Esophagus muscularis mucosa (tissue), 4 donors: ENCODE results near the gene PPP4R2. TPM values are rescaled to one million over a fixed set of nuclear protein-coding genes. Genes with fewer than 3 reads are reported as not detected.

Experiments
- DNase-seq: peaks from one replicate; pipeline ENCODE4 v3.0.0-alpha.2; 2017; ENCODE audit errors: extremely low spot score
- H3K27ac ChIP-seq, 4 donors: fragments of 200-600 bp; sonication (generic); replicated peaks in 1 of 4; 1 replicate in 3 of 4; 2 replicates in 1 of 4; pipeline ENCODE4 v1.5.1; 2016 to 2019; ENCODE audit warnings: mild to moderate bottlenecking in 1 of 4
- H3K27me3 ChIP-seq, 4 donors: fragments of 200-600 bp; sonication (generic); one replicate each; pipeline versions ENCODE4 v1.5.1 to v1.6.0; 2016 to 2019
- H3K36me3 ChIP-seq, 4 donors: fragments of 200-600 bp; sonication (generic); one replicate each; pipeline ENCODE4 v1.5.1; 2016 to 2019
- H3K4me1 ChIP-seq, 4 donors: fragments of 200-600 bp; sonication (generic); one replicate each; pipeline ENCODE4 v1.5.1; 2016 to 2019
- H3K4me3 ChIP-seq, 4 donors: fragments of 200-600 bp; sonication (generic); 1 replicate in 2 of 4; 2 replicates in 2 of 4; pipeline ENCODE4 v1.5.1; 2016 to 2019; ENCODE audit warnings: mild to moderate bottlenecking in 4 of 4, moderate library complexity in 1 of 4
- H3K9me3 ChIP-seq, 4 donors: fragments of 200-600 bp; sonication (generic); 1 replicate in 3 of 4; 2 replicates in 1 of 4; pipeline ENCODE4 v1.5.1; 2016 to 2019
- CTCF ChIP-seq, 3 experiments: fragments of 200-600 bp in 2 of 3; fragments of 450-650 bp in 1 of 3; sonication (generic) in 2 of 3; IDR thresholded peaks; one replicate each; pipeline ENCODE4 v1.5.1; 2017 to 2019; ENCODE audit warnings: antibody characterized with exemption in 3 of 3, mild to moderate bottlenecking in 2 of 3, moderate library complexity in 1 of 3
- EP300 ChIP-seq: sonication (generic); formaldehyde crosslinking; IDR thresholded peaks from one replicate; pipeline ENCODE4 v1.6.1; 2017; ENCODE audit warnings: antibody characterized with exemption
- POLR2A ChIP-seq: fragments of 450-650 bp; IDR thresholded peaks from one replicate; pipeline ENCODE4 v1.6.1; 2017; ENCODE audit warnings: antibody characterized with exemption, moderate library complexity, mild to moderate bottlenecking, low read depth
- POLR2AphosphoS5 ChIP-seq, 2 donors: sonication (generic); formaldehyde crosslinking; IDR thresholded peaks; one replicate each; pipeline ENCODE4 v1.6.1; 2017; ENCODE audit warnings: antibody characterized with exemption in 2 of 2
- WGBS: methylation state at CpG from one replicate; pipeline ENCODE4 v1.1.5; 2018; 5-methylcytosine and 5-hydroxymethylcytosine counted together
- intact Hi-C: fragments of 100-400 bp; cut with DNase I; formaldehyde crosslinking; loops from one replicate; pipeline ENCODE4 v1.15.1; 2023
- total RNA-seq, 4 donors: library from RNA; depleted of rRNA; stranded (reverse); fragments of >200 nt; gene quantifications; one replicate each; pipeline versions ENCODE4 v1.1.0 to v1.2.1, GENCODE V29; 2016

Gene PPP4R2
- total RNA-seq, 4 donors from 2014 or later, result 24.6 to 60.6 (median 33.9) TPM

- Histone ChIP-seq H3K27ac (no peak overlapping the region), H3K27me3 (no peaks in the 10 kb centered on the region), H3K4me1 (peaks cover 35 to 77% (median 72%) of the 10 kb centered on the region in 4 donors), H3K9me3 (no peaks in the 10 kb centered on the region), H3K36me3 (no peaks in the 10 kb centered on the region), H3K4me3 (no peak overlapping the region)
- TF ChIP-seq POLR2A, result no peak
- WGBS, result 90% methylated on average over 6 of the region's 6 CpGs
- no peak for DNase-seq
- intact Hi-C loops, result no loop called here
Observed at GRCh38 chr3:73026111-73026759, 29.6 kb downstream of the PPP4R2 start.

DNA sequence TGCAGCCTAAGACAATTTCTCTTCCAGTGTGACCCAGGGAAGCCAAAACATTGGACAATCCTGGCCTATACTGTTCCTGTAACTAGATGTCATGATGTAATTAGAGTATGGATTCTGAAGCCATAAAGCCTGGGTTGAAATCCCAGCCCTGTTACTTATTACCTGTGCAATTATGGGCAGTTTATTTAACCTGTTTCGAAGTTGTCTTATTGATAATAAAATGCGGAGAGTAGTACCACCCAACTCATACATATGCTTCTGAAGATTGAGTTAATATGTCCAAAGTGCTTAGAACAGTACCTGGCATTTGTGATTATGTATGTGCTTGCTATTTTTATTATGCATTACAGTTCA is 30.1 kb downstream of the PPP4R2 start:
- no peaks in the 10 kb centered on the region for H3K9me3 ChIP-seq
- no peaks in the 10 kb centered on the region for H3K36me3 ChIP-seq
- TF ChIP-seq EP300 (no peak), POLR2AphosphoS5 (IDR thresholded peaks at IDR 0.05) (no peak)
- 54% methylated on average over 2 of the region's 2 CpGs for WGBS
- no peak overlapping the region for H3K27ac ChIP-seq
- intact Hi-C loops, result no loop called here
- H3K4me1 ChIP-seq, result peaks cover 35 to 76% (median 72%) of the 10 kb centered on the region in 4 donors
- no peaks in the 10 kb centered on the region for H3K27me3 ChIP-seq
- no peak overlapping the region for H3K4me3 ChIP-seq
- no peak for DNase-seq

- TF ChIP-seq POLR2A, result no peak
- TF ChIP-seq POLR2AphosphoS5 (IDR thresholded peaks at IDR 0.05), result no peak
- TF ChIP-seq CTCF (IDR thresholded peaks at IDR 0.05), result no peak
Observed at GRCh38 chr3:73028803-73029202, 32.2 kb downstream of the PPP4R2 start.

GRCh38 chr3:73029321-73029796 is 32.7 kb downstream of the PPP4R2 start:
- H3K9me3 ChIP-seq, result no peaks in the 10 kb centered on the region
- no peaks in the 10 kb centered on the region for H3K36me3 ChIP-seq
- WGBS, result 38% methylated on average over 1 of the region's 1 CpG
- H3K27me3 ChIP-seq, result no peaks in the 10 kb centered on the region
- H3K4me1 ChIP-seq, result peaks cover 27 to 72% (median 61%) of the 10 kb centered on the region in 4 donors
- intact Hi-C loops, result no loop called here
- no peak overlapping the region for H3K4me3 ChIP-seq
- DNase-seq, result no peak
- peak overlapping the region in 2 of 4 donors; percentile 2 to 19 for H3K27ac ChIP-seq
- TF ChIP-seq EP300, result no peak
- TF ChIP-seq CTCF (IDR thresholded peaks at IDR 0.05), result no peak
- no peak for TF ChIP-seq POLR2AphosphoS5 (IDR thresholded peaks at IDR 0.05)
- TF ChIP-seq POLR2A, result no peak

More at GRCh38 chr3:73028803-73029202, 32.2 kb downstream of the PPP4R2 start:
- H3K9me3 ChIP-seq, result no peaks in the 10 kb centered on the region
- no peaks in the 10 kb centered on the region for H3K36me3 ChIP-seq
- H3K27ac ChIP-seq, result peak overlapping the region in 1 of 4 donors; percentile 13
- H3K27me3 ChIP-seq, result no peaks in the 10 kb centered on the region
- WGBS, result 72% methylated on average over 4 of the region's 4 CpGs
- intact Hi-C loops, result no loop called here
- DNase-seq, result no peak
- H3K4me3 ChIP-seq, result no peak overlapping the region
- peaks cover 29 to 71% (median 65%) of the 10 kb centered on the region in 4 donors for H3K4me1 ChIP-seq

- H3K27ac ChIP-seq, result peak overlapping the region in 1 of 4 donors; percentile 2
- H3K27me3 ChIP-seq, result no peaks in the 10 kb centered on the region
- no peaks in the 10 kb centered on the region for H3K36me3 ChIP-seq
- no peaks in the 10 kb centered on the region for H3K9me3 ChIP-seq
- peaks cover 22 to 71% (median 54%) of the 10 kb centered on the region in 4 donors for H3K4me1 ChIP-seq
- no peak for TF ChIP-seq CTCF (IDR thresholded peaks at IDR 0.05)
- no peak for TF ChIP-seq POLR2AphosphoS5 (IDR thresholded peaks at IDR 0.05)
- TF ChIP-seq EP300, result no peak
- no peak for TF ChIP-seq POLR2A
- no peak overlapping the region for H3K4me3 ChIP-seq
- 93% methylated on average over 1 of the region's 1 CpG for WGBS
- intact Hi-C loops, result no loop called here
- DNase-seq, result no peak
Observed at GRCh38 chr3:73030073-73030597, 33.5 kb downstream of the PPP4R2 start.
